HepG2 (cell line): ENCODE measurements around the gene STAP1.

Experiments used
- ARID2 ChIP-seq: sonication (generic); formaldehyde crosslinking; IDR thresholded peaks from 2 replicates; pipeline ENCODE4 v1.8.1; 2022; ENCODE audit warnings: mild to moderate bottlenecking, missing genetic modification reagents, borderline replicate concordance
- GLI4 ChIP-seq: sonication (generic); formaldehyde crosslinking; IDR thresholded peaks from 2 replicates; pipeline ENCODE4 v1.5.1; 2020; ENCODE audit warnings: missing genetic modification reagents, mild to moderate bottlenecking, moderate library complexity, borderline replicate concordance
- HNRNPUL1 ChIP-seq: fragments of 200-400 bp; formaldehyde crosslinking; IDR thresholded peaks from 2 replicates; pipeline ENCODE4 v1.6.1; 2017; ENCODE audit warnings: low read depth, mild to moderate bottlenecking, low read length, moderate library complexity
- KDM1A ChIP-seq: IDR thresholded peaks from 2 replicates; pipeline ENCODE4 v1.6.1; 2016; ENCODE audit warnings: missing compliant biosample characterization
- SOX5 ChIP-seq: IDR thresholded peaks from 2 replicates; pipeline ENCODE4 v1.6.1; 2016; ENCODE audit warnings: borderline replicate concordance
- ZNF232 ChIP-seq: sonication (generic); formaldehyde crosslinking; IDR thresholded peaks from 2 replicates; pipeline ENCODE4 v1.4.0; 2020; ENCODE audit warnings: missing genetic modification reagents, borderline replicate concordance
- TF ChIP-seq, protein P1 (sequence below): sonication (generic); formaldehyde crosslinking; IDR thresholded peaks from 2 replicates; pipeline ENCODE4 v1.5.1; 2020; ENCODE audit warnings: mild to moderate bottlenecking, missing genetic modification reagents, moderate library complexity
- TF ChIP-seq, protein P2 (sequence below): IDR thresholded peaks from 2 replicates; pipeline ENCODE4 v1.6.1; 2012; ENCODE audit warnings: inconsistent platforms

DNA sequence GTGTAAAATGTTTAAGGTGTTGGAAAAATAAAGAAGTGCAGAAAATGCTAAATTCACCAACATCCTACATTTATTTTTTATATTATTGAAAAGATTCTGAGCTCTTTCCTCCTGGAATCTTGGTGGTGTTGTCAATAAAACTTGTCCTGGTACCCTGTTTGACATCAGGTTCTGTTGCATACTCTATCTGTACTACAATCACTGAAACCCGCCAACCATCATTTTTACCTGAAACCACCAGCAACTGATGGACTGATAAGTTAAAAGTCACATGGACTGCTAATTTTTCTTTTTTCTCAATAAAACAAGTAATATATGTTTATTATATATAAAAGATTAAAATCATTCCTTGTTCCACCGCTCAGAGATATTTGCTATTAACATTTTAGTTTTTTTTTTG is 23.4 kb downstream of the STAP1 start:
- TF ChIP-seq ARID2 (no peak), GLI4 (no peak), HNRNPUL1 (no peak), SOX5 (CRISPR knock-in tag) (no peak), ZNF232 (CRISPR knock-in tag) (no peak), KDM1A (CRISPR knock-in tag) (no peak)
- TF ChIP-seq, protein P1, sequence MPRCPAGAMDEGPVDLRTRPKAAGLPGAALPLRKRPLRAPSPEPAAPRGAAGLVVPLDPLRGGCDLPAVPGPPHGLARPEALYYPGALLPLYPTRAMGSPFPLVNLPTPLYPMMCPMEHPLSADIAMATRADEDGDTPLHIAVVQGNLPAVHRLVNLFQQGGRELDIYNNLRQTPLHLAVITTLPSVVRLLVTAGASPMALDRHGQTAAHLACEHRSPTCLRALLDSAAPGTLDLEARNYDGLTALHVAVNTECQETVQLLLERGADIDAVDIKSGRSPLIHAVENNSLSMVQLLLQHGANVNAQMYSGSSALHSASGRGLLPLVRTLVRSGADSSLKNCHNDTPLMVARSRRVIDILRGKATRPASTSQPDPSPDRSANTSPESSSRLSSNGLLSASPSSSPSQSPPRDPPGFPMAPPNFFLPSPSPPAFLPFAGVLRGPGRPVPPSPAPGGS: no peak
- TF ChIP-seq, protein P2, sequence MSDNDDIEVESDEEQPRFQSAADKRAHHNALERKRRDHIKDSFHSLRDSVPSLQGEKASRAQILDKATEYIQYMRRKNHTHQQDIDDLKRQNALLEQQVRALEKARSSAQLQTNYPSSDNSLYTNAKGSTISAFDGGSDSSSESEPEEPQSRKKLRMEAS: no peak
